Lower leg skin (tissue), 3 donors: Measurements from ENCODE around the gene EZR.

Experiments
- CTCF ChIP-seq, 3 donors: fragments of 450-650 bp; IDR thresholded peaks; one replicate each; pipeline ENCODE4 v1.5.1; 2016; ENCODE audit warnings: antibody characterized with exemption in 3 of 3, mild to moderate bottlenecking in 3 of 3, moderate library complexity in 2 of 3
- POLR2A ChIP-seq, 2 donors: fragments of 450-650 bp; IDR thresholded peaks; one replicate each; pipeline ENCODE4 v1.6.1; 2016 to 2017; ENCODE audit warnings: antibody characterized with exemption in 2 of 2, mild to moderate bottlenecking in 1 of 2, moderate library complexity in 1 of 2

- TF ChIP-seq CTCF (IDR thresholded peaks at IDR 0.05) = no peak
- no peak for TF ChIP-seq POLR2A (IDR thresholded peaks at IDR 0.05)
Measured at GRCh38 chr6:158770533-158771330, 48.4 kb downstream of the EZR start.
